GM12878 (cell line): ENCODE measurements around the gene ABCG4.

Experiments used
- CEBPB ChIP-seq, 2 experiments: fragments of 150-350 bp in 1 of 2; IDR thresholded peaks; 2 replicates each; pipeline ENCODE4 v1.6.1; 2012 to 2014; ENCODE audit warnings: low read depth in 2 of 2, low read length in 2 of 2, borderline replicate concordance in 1 of 2, inconsistent platforms in 1 of 2
- CTCF ChIP-seq, 3 experiments: IDR thresholded peaks in 2 of 3; conservative IDR thresholded peaks in 1 of 3; 2 replicates each; pipeline ENCODE4 v1.5.1; 2011; ENCODE audit warnings: low read depth in 3 of 3, low read length in 3 of 3, mild to moderate bottlenecking in 3 of 3, control low read depth in 2 of 3, moderate library complexity in 2 of 3, inconsistent platforms in 1 of 3, mixed read lengths in 1 of 3; ENCODE audit not compliant: control insufficient read depth in 2 of 3, insufficient read depth in 1 of 3; ENCODE audit errors: extremely low read depth in 1 of 3
- ESRRA ChIP-seq: IDR thresholded peaks from 2 replicates; pipeline ENCODE4 v1.6.1; 2012; ENCODE audit warnings: mild to moderate bottlenecking, low read length, improper control_type of control experiment
- EZH2 ChIP-seq: IDR thresholded peaks from 2 replicates; pipeline ENCODE4 v1.6.1; 2012; ENCODE audit warnings: low read depth, mild to moderate bottlenecking, control low read depth, inconsistent platforms, low read length, borderline replicate concordance; ENCODE audit not compliant: control insufficient read depth
- FOXK2 ChIP-seq: fragments of 450-650 bp; IDR thresholded peaks from 2 replicates; pipeline ENCODE4 v1.6.1; 2017; ENCODE audit warnings: mild to moderate bottlenecking, moderate library complexity
- GABPA ChIP-seq: IDR thresholded peaks from 2 replicates; pipeline ENCODE4 v1.6.1; 2014; ENCODE audit warnings: antibody characterized with exemption, low read depth, mild to moderate bottlenecking, inconsistent platforms
- JUND ChIP-seq: IDR thresholded peaks from 2 replicates; pipeline ENCODE4 v1.6.1; 2012; ENCODE audit warnings: low read depth, mild to moderate bottlenecking, low read length, improper control_type of control experiment, moderate library complexity
- NBN ChIP-seq: fragments of 450-650 bp; IDR thresholded peaks from 2 replicates; pipeline ENCODE4 v1.6.1; 2016
- NFIC ChIP-seq: IDR thresholded peaks from 2 replicates; pipeline ENCODE4 v1.6.1; 2012; ENCODE audit warnings: low read depth, mild to moderate bottlenecking, inconsistent platforms, low read length, moderate library complexity
- POLR2A ChIP-seq: IDR thresholded peaks from 2 replicates; pipeline ENCODE4 v1.6.1; 2011; ENCODE audit warnings: low read depth, mild to moderate bottlenecking, low read length
- RAD21 ChIP-seq: IDR thresholded peaks from 2 replicates; pipeline ENCODE4 v1.6.1; 2011; ENCODE audit warnings: mild to moderate bottlenecking, low read depth, low read length, moderate library complexity; ENCODE audit not compliant: insufficient read depth
- RAD51 ChIP-seq: fragments of 450-650 bp; IDR thresholded peaks from 2 replicates; pipeline ENCODE4 v1.6.1; 2016; ENCODE audit warnings: moderate library complexity, mild to moderate bottlenecking, inconsistent platforms
- TAF1 ChIP-seq: IDR thresholded peaks from 2 replicates; pipeline ENCODE4 v1.6.1; 2011; ENCODE audit warnings: mild to moderate bottlenecking, low read depth, low read length, borderline replicate concordance
- ZNF274 ChIP-seq: IDR thresholded peaks from one replicate; pipeline ENCODE4 v1.8.0; 2011; ENCODE audit not compliant: insufficient read length, insufficient read depth

DNA sequence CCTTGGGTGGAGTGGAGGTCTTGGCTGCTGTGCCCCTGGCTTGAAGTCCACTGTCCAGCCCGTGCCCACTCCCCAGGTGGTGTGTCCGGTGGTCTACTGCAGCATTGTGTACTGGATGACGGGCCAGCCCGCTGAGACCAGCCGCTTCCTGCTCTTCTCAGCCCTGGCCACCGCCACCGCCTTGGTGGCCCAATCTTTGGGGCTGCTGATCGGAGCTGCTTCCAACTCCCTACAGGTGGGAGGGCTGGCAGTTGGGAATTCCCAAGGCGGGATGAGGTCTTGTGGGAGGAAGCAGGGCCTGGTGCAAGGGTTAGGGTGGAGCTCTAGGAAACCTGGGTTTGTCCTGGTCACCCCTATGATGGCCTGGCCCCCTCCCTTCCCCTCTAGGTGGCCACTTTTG is 11.3 kb downstream of the ABCG4 start:
- TF ChIP-seq JUND (no peak), CTCF (IDR thresholded peaks at IDR 0.05 in 2 of 3, conservative IDR thresholded peaks at IDR 0.05 in 1 of 3; ENCODE audit: control insufficient read depth in 2 of 3, extremely low read depth in 1 of 3, insufficient read depth in 1 of 3, low read depth in 3 of 3, low read length in 3 of 3) (no peak), RAD21 (no peak), TAF1 (no peak), RAD51 (no peak), EZH2 (no peak), POLR2A (no peak), ESRRA (no peak), FOXK2 (no peak), NFIC (no peak), ZNF274 (no peak), GABPA (no peak), NBN (no peak), CEBPB (IDR thresholded peaks at IDR 0.05; ENCODE audit: borderline replicate concordance in 1 of 2, low read depth in 2 of 2, low read length in 2 of 2) (no peak)
